ENCODE measurements around the gene LRRC49.

Gene LRRC49

DNA sequence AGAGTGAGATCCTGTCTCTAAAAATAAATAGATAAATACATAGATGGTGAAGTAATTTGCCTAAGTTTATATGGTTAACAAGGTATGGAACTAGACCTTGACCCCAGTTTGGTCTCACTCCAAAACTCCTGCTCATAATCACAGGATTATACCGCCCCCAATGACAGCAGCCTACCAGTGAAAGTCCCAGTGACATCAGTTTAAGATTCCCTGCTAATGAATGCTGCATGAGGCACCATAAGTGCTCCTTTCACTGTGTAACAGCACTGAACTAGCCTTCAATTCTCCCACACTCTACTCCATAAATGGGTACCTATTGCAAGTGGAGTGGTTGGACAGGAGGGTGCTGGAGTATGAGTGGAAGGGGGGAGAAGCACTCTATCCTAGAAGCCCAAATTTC, 199.0 kb downstream of the LRRC49 start:
- DNase-seq (ENCODE audit: low spot score), result no peak

DNA sequence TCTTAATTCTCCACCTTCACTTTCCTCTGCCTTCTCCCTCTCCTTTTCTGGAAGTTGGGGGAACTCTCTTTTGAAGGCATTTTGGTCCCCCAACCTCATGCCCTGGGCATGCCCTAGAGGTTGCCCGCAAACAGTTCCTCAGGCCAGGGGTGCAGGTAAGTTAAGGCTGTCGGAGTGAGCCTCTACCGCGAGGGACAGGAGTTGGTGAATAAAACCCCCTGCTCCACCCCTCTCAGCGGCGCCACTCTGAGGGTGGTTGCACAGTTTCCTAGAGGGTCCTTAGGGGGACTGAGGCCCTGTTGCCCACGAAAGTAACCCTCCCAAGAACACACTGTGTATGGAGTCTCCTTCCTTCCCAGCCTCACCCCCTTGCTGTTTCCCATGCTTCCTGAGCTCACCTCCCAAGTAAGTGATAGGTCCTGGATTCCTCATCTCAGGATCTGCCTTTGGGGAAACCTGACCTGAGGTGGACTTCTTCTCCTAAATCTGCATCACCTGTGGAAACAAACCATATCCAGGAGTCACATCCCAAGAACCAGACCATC, 199.5 kb downstream of the LRRC49 start:
- DNase-seq (ENCODE audit: low spot score), result no peak

DNA sequence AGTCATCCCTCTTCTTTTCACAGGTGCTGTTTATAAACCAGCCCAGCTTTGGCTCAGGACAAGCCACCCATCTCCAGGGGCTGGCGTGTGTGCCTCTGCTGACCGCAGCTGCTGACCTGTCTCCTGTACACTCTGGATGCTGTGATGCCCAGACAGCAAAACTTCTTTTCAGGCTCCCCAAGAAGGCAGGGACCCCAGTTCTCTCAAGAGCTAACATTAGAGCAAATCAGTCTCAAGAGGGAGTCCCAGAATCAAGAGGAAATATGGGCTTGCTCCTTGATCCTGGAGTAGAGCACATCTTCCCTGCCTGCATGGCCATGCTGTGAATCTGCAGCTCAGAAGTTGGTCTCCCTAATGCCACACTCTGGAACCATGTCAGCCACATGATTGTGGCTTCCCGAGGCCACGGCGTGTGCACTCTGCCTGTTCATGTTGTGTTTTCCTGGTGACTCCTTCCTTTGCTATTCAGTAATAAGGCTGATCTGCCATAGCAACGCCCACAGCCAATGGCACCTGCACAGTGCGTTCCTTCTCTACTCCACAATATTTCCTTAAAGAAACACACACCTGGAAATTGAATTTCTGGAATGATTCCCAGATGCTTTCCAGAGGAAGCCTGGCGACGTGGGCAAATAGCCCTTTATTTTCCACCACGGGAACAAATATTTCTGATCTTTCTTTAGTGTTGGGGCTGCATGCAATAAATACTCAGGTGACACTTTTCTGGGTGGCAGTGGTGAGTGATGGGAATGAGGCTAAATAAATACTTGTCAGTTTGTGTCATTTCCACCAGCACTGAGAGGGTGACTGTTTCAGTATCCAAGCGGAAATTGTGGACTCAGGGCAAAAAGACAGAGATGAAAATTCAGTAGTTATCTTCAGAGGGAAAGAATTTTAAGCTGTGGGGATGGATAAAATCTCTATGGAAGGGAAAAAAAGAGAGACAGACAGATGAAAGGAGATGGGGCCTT, 200.7 kb downstream of the LRRC49 start:
- DNase-seq (ENCODE audit: low spot score), result no peak

DNA sequence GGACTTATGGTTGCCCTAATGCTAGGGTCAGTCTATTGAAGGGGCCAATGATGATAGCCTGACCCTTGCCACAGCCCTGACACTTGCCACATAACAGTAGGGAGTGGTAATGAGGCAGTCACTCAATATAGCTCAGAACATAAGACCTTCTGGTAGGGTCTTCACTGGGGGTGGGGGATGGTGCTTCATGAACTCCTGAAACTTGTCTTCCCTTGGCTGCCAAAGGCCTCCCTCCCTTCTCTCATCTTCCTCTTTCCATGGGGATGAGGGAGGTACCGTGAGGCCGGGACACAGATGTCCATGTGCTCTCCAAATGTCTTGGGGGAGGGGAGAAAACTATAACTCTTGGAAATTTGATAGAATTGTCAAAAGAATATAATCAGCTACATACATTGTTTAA, 201.5 kb downstream of the LRRC49 start:
- no peak for DNase-seq (ENCODE audit: low spot score)

DNA sequence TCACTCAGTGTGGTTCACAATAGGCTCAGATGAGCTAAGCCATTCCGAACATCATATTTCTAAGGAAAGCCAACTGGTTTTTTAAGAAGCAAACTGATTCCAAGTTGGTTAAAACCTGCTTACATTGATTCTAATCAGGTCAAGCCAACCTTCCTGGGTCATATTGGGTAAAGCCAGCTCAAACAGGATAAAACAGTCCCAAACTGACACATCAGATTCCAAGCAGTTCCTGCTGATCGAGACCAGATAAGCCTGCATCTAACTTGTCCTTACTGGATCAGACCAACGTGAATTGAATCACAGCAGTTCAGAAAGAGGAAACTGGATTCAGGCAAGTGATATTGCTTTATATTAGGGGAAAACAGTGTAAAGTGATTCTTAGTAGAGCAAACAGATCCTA, 204.1 kb downstream of the LRRC49 start:
- no peak for DNase-seq (ENCODE audit: low spot score)

DNA sequence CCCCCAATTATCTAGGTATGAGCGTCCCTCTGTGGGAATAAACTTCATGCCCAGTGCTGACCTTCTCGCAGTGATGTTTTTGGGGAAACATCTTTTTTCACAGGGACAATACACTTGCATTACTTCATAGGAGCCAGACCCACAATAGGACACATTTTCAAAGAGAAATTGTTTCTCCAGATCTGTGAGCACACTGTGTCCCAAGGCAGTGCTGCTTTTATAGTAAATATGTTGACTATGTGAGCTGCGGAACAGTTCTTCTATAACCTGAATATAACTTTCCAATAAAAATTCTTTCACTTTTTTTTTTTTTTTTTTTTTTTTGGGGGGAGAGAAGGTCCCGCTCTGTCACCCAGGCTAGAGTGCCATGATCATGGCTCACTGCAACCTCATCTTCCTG, 205.3 kb downstream of the LRRC49 start:
- DNase-seq (ENCODE audit: low spot score), result no peak

DNA sequence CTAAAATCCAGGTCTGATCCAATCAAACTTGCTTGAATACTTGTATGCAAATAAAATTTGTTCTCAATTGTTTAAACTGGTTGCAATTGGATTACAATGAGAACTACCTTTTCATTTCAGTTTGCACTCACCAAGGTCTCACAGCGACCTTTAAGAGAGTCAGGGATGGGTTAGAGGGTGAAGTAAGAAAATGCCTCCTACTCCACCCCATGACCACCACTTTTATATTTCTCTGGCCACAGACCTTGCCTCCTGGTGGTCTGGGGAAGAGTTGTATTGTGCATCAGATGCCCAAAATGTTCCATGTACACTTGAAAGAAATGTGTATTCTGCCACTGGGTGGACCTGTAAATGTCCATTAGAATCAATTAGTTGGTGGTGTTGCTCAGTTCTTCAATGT, 206.3 kb downstream of the LRRC49 start:
- DNase-seq (ENCODE audit: low spot score), result no peak

All from NAMALWA (cell line).